DND-41 (cell line): Measurements from ENCODE around the gene LECT2.
A peak's percentile ranks its signal among the peaks of the same experiment; 100 is the strongest.

Experiments used
- ATAC-seq: fragments of 200-7000 bp; cut with Tn5 transposase; 3 replicates; pipeline ENCODE4 v1.9.1; 2021; ENCODE audit warnings: low read depth; ENCODE audit not compliant: insufficient read depth
- DNase-seq: peaks from one replicate; pipeline ENCODE4 v3.0.0-alpha.2; 2020
- H2AFZ ChIP-seq: 2 replicates; pipeline ENCODE4 v1.6.0; 2012; ENCODE audit warnings: low read depth, low read length
- H3K27ac ChIP-seq: 2 replicates; pipeline ENCODE4 v1.5.1; 2012; ENCODE audit warnings: low read length, inconsistent platforms
- H3K27me3 ChIP-seq: fragments of 200-600 bp; sonication (generic); 2 replicates; pipeline ENCODE4 v1.6.0; 2012; ENCODE audit warnings: low read length, mild to moderate bottlenecking, inconsistent platforms; ENCODE audit not compliant: insufficient read depth, poor library complexity
- H3K36me3 ChIP-seq: 2 replicates; pipeline ENCODE4 v1.5.1; 2012; ENCODE audit warnings: low read length, inconsistent platforms; ENCODE audit not compliant: insufficient read depth
- H3K4me1 ChIP-seq: 2 replicates; pipeline ENCODE4 v1.5.1; 2012; ENCODE audit warnings: mild to moderate bottlenecking, low read length; ENCODE audit not compliant: insufficient read depth
- H3K4me2 ChIP-seq: 2 replicates; pipeline ENCODE4 v1.6.0; 2012; ENCODE audit warnings: mild to moderate bottlenecking, moderate library complexity, low read length, inconsistent platforms; ENCODE audit not compliant: insufficient read depth
- H3K4me3 ChIP-seq, 2 experiments: fragments of 200-600 bp in 1 of 2; shearing (Covaris generic) in 1 of 2; 2 replicates each; pipeline ENCODE4 v1.5.1; 2012 to 2016; ENCODE audit warnings: inconsistent platforms in 2 of 2, low read length in 2 of 2, mild to moderate bottlenecking in 2 of 2, low read depth in 1 of 2, moderate library complexity in 1 of 2
- H3K79me2 ChIP-seq: 2 replicates; pipeline ENCODE4 v1.6.0; 2012; ENCODE audit warnings: low read length, inconsistent platforms; ENCODE audit not compliant: insufficient read depth
- H3K9ac ChIP-seq: 2 replicates; pipeline ENCODE4 v1.6.0; 2012; ENCODE audit warnings: low read depth, mild to moderate bottlenecking, inconsistent platforms, low read length, moderate library complexity
- H3K9me3 ChIP-seq: 2 replicates; pipeline ENCODE4 v1.5.1; 2012; ENCODE audit warnings: low read length, moderate library complexity, mild to moderate bottlenecking, inconsistent platforms; ENCODE audit not compliant: insufficient read depth, severe bottlenecking
- H4K20me1 ChIP-seq: 2 replicates; pipeline ENCODE4 v1.6.0; 2012; ENCODE audit warnings: low read length; ENCODE audit not compliant: insufficient read depth
- CTCF ChIP-seq: IDR thresholded peaks from 2 replicates; pipeline ENCODE4 v1.5.1; 2012; ENCODE audit warnings: borderline replicate concordance, low read length, moderate library complexity, mild to moderate bottlenecking; ENCODE audit not compliant: poor library complexity, severe bottlenecking; ENCODE audit errors: extremely low read depth
- EZH2 ChIP-seq: IDR thresholded peaks from 3 replicates; pipeline ENCODE4 v1.6.1; 2012; ENCODE audit warnings: borderline replicate concordance, low read depth, mild to moderate bottlenecking, moderate library complexity, low read length, inconsistent platforms; ENCODE audit not compliant: severe bottlenecking

LECT2 gene

GRCh38 chr5:135977375-135977928, 22.7 kb upstream of the LECT2 start:
- no peaks in the 10 kb centered on the region for H3K4me1 ChIP-seq
- H3K79me2 ChIP-seq, result no peaks in the 10 kb centered on the region
- no peak overlapping the region for H3K9ac ChIP-seq
- H3K27me3 ChIP-seq, result peaks cover 13% of the 10 kb centered on the region
- no peak for TF ChIP-seq EZH2
- peak; percentile 47 for TF ChIP-seq CTCF
- ATAC-seq, result peak; percentile 60; the same call in 2 of the 3 replicates
- H3K27ac ChIP-seq, result no peak overlapping the region
- H2AFZ ChIP-seq, result no peak overlapping the region
- H3K4me2 ChIP-seq, result no peak overlapping the region
- H3K4me3 ChIP-seq, result no peak overlapping the region
- no peaks in the 10 kb centered on the region for H3K36me3 ChIP-seq
- H4K20me1 ChIP-seq, result no peaks in the 10 kb centered on the region
- no peaks in the 10 kb centered on the region for H3K9me3 ChIP-seq
- peak; percentile 17 for DNase-seq

- H3K36me3 ChIP-seq, result no peaks in the 10 kb centered on the region
- no peak overlapping the region for H3K27ac ChIP-seq
- no peak overlapping the region for H3K4me2 ChIP-seq
- H3K9ac ChIP-seq, result no peak overlapping the region
- H4K20me1 ChIP-seq, result no peaks in the 10 kb centered on the region
- peaks cover 13% of the 10 kb centered on the region for H3K27me3 ChIP-seq
- no peak for DNase-seq
- no peak overlapping the region for H3K4me3 ChIP-seq
- TF ChIP-seq CTCF, result no peak
- TF ChIP-seq EZH2, result no peak
- H2AFZ ChIP-seq, result no peak overlapping the region
- H3K79me2 ChIP-seq, result no peaks in the 10 kb centered on the region
- no peak for ATAC-seq
- no peaks in the 10 kb centered on the region for H3K9me3 ChIP-seq
- no peaks in the 10 kb centered on the region for H3K4me1 ChIP-seq
Measured at GRCh38 chr5:135976216-135976615, 21.4 kb upstream of the LECT2 start.

- no peaks in the 10 kb centered on the region for H3K36me3 ChIP-seq
- H3K79me2 ChIP-seq, result no peaks in the 10 kb centered on the region
- H2AFZ ChIP-seq, result no peak overlapping the region
- DNase-seq, result no peak
- H3K4me3 ChIP-seq, result no peak overlapping the region
- H3K9ac ChIP-seq, result no peak overlapping the region
- TF ChIP-seq EZH2 (no peak), CTCF (no peak)
- peaks cover 13% of the 10 kb centered on the region for H3K27me3 ChIP-seq
- no peaks in the 10 kb centered on the region for H3K4me1 ChIP-seq
- H3K9me3 ChIP-seq, result no peaks in the 10 kb centered on the region
- no peak for ATAC-seq
- H3K27ac ChIP-seq, result no peak overlapping the region
- no peaks in the 10 kb centered on the region for H4K20me1 ChIP-seq
- H3K4me2 ChIP-seq, result no peak overlapping the region
Measured at GRCh38 chr5:135975122-135975521, 20.3 kb upstream of the LECT2 start.
